Adrenal gland (tissue), 5 donors: Measurements from ENCODE around the gene UNC93B1.
"Not testable (repeated sequence)": the region's sequence is repeated elsewhere in the genome, so short reads cannot be mapped to it uniquely, and the experiment has no call there.

Experiments used
- POLR2A ChIP-seq, 2 donors: fragments of 450-650 bp; IDR thresholded peaks; one replicate each; pipeline ENCODE4 v1.6.1; 2017; ENCODE audit warnings: antibody characterized with exemption in 2 of 2, mild to moderate bottlenecking in 2 of 2, moderate library complexity in 1 of 2
- TF ChIP-seq, protein P1 (sequence below), 6 experiments: fragments of 450-650 bp in 4 of 6; fragments of 200-600 bp in 2 of 6; sonication (generic) in 1 of 6; IDR thresholded peaks; 1 replicate in 5 of 6; 2 replicates in 1 of 6; pipeline versions ENCODE4 v1.5.1 to v1.8.0; 2016 to 2021; ENCODE audit warnings: antibody characterized with exemption in 6 of 6, mild to moderate bottlenecking in 2 of 6, moderate library complexity in 1 of 6
- donor health status: DM: no; HTN: no; CAD: no.

DNA sequence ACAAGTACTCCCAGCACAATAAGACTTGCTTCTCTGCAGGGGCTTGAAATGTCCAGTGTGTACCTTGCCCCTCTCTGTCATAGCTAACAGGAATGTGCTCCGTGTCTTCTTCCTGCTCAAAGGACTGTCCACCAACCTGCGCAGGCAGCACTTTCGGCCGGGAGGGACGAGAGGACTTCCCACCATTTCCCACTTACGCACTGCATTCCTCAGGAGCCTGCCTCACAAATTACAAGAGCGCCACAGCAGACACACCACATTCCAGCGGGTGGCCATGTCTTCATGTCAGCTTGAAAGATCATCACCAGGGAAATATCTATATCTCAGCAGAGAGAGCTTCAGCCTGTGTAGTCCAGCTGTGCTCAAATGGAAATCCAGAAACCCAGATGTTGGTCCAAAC lies 53.2 kb downstream of the UNC93B1 start:
- TF ChIP-seq, protein P1, sequence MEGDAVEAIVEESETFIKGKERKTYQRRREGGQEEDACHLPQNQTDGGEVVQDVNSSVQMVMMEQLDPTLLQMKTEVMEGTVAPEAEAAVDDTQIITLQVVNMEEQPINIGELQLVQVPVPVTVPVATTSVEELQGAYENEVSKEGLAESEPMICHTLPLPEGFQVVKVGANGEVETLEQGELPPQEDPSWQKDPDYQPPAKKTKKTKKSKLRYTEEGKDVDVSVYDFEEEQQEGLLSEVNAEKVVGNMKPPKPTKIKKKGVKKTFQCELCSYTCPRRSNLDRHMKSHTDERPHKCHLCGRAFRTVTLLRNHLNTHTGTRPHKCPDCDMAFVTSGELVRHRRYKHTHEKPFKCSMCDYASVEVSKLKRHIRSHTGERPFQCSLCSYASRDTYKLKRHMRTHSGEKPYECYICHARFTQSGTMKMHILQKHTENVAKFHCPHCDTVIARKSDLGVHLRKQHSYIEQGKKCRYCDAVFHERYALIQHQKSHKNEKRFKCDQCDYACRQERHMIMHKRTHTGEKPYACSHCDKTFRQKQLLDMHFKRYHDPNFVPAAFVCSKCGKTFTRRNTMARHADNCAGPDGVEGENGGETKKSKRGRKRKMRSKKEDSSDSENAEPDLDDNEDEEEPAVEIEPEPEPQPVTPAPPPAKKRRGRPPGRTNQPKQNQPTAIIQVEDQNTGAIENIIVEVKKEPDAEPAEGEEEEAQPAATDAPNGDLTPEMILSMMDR (IDR thresholded peaks at IDR 0.05), result not testable (repeated sequence)
- TF ChIP-seq POLR2A (IDR thresholded peaks at IDR 0.05), result not testable (repeated sequence)
